Measurements from ENCODE around the gene F11R.
"Not testable (repeated sequence)": the region's sequence is repeated elsewhere in the genome, so short reads cannot be mapped to it uniquely, and the experiment has no call there.

The F11R gene

GRCh38 chr1:161009602-161010211, 11.2 kb downstream of the F11R start:
- ATAC-seq (no peak), DNase-seq (no peak)
- no peak overlapping the region for H3K4me3 Mint-ChIP-seq
- peaks cover 29% of the 10 kb centered on the region for H3K4me1 Mint-ChIP-seq
- H3K27ac Mint-ChIP-seq = no peak overlapping the region
- no peaks in the 10 kb centered on the region for H3K27me3 Mint-ChIP-seq
- no peaks in the 10 kb centered on the region for H3K36me3 Mint-ChIP-seq (ENCODE audit: low read depth)
- no peaks in the 10 kb centered on the region for H3K9me3 Mint-ChIP-seq

DNA sequence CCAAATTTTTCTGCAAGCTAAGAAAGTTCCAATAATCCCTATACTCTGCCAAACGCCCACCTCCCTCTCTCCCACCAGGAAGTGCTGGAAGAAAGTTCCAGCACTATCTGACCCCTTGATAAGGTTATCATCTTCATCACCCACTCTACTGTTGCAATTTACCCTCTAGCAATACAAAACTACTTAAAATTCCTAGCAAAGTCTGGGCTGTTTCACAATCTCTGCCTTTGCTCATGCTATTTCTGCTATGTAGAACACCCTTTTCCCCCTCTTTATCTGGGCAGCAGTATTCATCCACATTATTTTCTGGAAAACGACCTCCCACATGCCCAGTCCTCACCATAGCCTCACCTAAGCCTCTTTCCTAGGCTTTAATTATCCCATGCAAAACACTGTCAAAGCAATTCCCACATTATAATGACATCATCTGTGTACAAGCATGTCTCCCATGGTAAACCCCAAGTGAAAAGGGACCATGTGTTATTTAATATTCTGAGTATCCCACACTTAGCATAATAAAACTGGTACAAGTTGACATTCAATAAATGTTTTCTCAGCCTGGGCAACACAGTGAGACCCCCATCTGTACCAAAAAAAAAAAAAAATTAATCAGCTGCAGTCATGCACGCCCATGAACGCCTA, 12.0 kb downstream of the F11R start:
- H3K9me3 Mint-ChIP-seq = no peaks in the 10 kb centered on the region
- DNase-seq (no peak), ATAC-seq (no peak)
- no peak overlapping the region for H3K4me3 Mint-ChIP-seq
- H3K27me3 Mint-ChIP-seq = no peaks in the 10 kb centered on the region
- no peaks in the 10 kb centered on the region for H3K36me3 Mint-ChIP-seq (ENCODE audit: low read depth)
- H3K27ac Mint-ChIP-seq = no peak overlapping the region
- peaks cover 23% of the 10 kb centered on the region for H3K4me1 Mint-ChIP-seq

DNA sequence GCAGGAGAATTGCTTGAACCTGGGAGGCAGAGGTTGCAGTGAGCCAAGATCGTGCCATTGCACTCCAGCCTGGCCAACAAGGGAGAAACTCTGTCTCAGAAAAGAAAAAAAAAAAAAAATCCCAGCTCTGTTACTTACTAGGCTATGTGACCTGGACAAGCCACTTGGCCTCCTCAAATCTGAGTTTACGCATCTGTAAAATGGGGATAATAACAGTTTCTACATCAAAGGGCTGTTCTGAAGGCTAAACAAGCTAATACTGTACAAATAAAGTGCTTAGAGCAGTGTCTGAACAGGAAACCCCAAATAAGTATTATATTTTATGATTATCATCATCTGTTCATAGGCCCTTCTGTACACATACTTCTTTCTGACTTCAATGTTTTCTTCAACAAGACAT, 13.6 kb downstream of the F11R start:
- no peaks in the 10 kb centered on the region for H3K27me3 Mint-ChIP-seq
- ATAC-seq (no peak), DNase-seq (no peak)
- no peaks in the 10 kb centered on the region for H3K36me3 Mint-ChIP-seq (ENCODE audit: low read depth)
- peaks cover 10% of the 10 kb centered on the region for H3K4me1 Mint-ChIP-seq
- H3K27ac Mint-ChIP-seq = no peak overlapping the region
- H3K4me3 Mint-ChIP-seq = no peak overlapping the region
- no peaks in the 10 kb centered on the region for H3K9me3 Mint-ChIP-seq

GRCh38 chr1:161006563-161006962, 14.4 kb downstream of the F11R start:
- Mint-ChIP-seq H3K4me1 (peaks cover 8% of the 10 kb centered on the region), H3K36me3 (ENCODE audit: low read depth) (no peaks in the 10 kb centered on the region), H3K4me3 (no peak overlapping the region), H3K27ac (no peak overlapping the region), H3K27me3 (no peaks in the 10 kb centered on the region), H3K9me3 (no peaks in the 10 kb centered on the region)
- DNase-seq (no peak), ATAC-seq (no peak)

DNA sequence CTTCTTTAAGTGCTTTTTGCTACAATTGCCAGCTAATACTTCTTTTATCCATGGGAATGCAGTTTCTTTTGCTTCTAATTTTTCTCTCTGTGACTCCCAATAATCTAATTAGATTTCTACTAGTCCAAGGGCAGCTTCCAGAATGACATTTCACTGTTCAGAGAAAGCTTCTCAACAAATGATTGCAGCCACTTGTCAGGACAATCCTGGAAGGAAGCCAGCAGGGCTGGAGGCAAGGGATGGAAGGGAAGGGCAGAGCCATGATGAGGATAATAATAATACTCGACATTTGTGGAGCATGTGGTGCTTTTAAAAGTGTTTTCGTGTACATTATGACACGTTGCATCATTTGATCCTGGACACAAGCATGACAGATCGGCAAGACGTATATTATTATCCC, 19.4 kb downstream of the F11R start:
- Mint-ChIP-seq H3K4me3 (no peak overlapping the region), H3K27ac (no peak overlapping the region), H3K27me3 (no peaks in the 10 kb centered on the region), H3K9me3 (no peaks in the 10 kb centered on the region), H3K36me3 (ENCODE audit: low read depth) (peaks cover 5% of the 10 kb centered on the region), H3K4me1 (peaks cover 12% of the 10 kb centered on the region)
- DNase-seq (no peak), ATAC-seq (no peak)

DNA sequence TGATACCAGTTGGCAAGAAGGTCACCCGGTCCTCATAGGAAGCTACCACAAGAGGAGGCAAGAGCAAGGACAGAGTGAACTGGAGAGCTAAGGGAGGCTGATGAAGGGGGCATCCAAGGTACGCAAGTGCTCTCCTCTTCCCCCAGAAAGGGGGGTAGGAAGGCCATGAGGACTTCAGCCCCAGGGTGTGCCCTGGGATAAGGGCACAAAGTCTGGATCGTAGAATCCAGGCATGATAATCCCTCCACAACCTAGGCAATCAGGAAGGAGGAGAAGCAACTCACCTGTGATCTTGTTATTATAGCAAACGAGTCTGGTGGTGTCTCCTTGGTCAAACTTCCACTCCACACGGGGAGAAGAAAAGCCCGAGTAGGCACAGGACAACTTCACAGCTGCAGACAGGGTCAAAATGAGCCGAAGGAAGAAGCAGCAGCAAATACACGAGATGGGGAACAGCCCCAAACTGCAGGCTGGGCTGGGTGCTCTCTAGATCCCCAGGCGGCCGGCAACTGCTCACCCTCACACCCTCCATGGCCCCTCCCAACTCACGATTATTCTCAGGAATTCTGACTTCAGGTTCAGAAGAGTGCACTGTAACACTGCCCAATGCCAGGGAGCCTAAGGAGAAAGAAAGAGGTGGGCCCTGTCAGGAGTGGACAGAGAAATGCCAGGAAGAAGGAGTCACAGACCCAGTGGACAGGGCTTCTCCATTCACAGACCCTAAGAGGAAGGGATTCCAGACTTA, 20.0 kb downstream of the F11R start:
- Mint-ChIP-seq H3K27ac (no peak overlapping the region), H3K27me3 (no peaks in the 10 kb centered on the region), H3K36me3 (ENCODE audit: low read depth) (peaks cover 5% of the 10 kb centered on the region), H3K9me3 (no peaks in the 10 kb centered on the region), H3K4me1 (peaks cover 18% of the 10 kb centered on the region), H3K4me3 (no peak overlapping the region)
- no peak for DNase-seq
- no peak for ATAC-seq

- Mint-ChIP-seq H3K36me3 (ENCODE audit: low read depth) (peaks cover 5% of the 10 kb centered on the region), H3K9me3 (no peaks in the 10 kb centered on the region), H3K27me3 (no peaks in the 10 kb centered on the region), H3K4me3 (no peak overlapping the region), H3K27ac (no peak overlapping the region), H3K4me1 (peaks cover 32% of the 10 kb centered on the region)
- ATAC-seq (no peak), DNase-seq (no peak)
Observed at GRCh38 chr1:160999376-160999775, 21.6 kb downstream of the F11R start.

DNA sequence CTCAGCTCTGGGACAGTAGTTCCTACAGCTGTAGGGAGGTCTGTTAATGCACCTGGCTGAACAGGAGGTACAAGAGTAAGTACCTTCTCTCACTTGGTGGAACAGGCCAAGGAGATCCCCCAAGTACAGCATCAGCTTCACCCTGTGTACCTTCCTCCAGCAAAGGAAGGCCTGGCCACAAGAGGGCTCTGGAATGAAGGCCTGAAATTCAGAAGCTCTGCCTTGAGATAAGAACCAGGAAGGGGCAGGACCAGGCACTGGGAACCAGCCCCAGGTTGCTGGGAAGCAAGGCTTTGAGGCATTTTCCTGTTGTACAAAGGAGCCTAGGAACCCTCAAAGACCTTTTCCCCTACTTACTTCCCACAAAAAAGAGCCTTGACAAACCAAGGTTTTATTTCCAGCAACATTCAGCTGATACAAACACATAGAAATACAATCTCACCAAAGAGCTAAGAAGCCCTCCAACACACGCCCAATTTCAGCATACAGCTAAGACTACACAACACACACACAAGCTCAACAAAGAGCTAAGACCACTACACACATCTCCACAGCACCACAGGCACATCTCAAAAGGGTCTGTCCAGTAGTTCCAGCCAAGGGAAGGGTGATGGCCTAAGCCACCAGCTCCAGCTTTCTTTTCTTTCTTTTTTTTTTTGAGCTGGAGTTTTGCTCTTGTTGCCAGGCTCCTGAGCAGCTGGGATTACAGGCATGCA, 23.5 kb downstream of the F11R start:
- DNase-seq = peak; percentile 49
- no peaks in the 10 kb centered on the region for H3K27me3 Mint-ChIP-seq
- peak; percentile 58 for ATAC-seq
- peaks cover 5% of the 10 kb centered on the region for H3K36me3 Mint-ChIP-seq (ENCODE audit: low read depth)
- peak overlapping the region; percentile 31 for H3K27ac Mint-ChIP-seq
- H3K9me3 Mint-ChIP-seq = no peaks in the 10 kb centered on the region
- peaks cover 40% of the 10 kb centered on the region for H3K4me1 Mint-ChIP-seq
- H3K4me3 Mint-ChIP-seq = no peak overlapping the region

- peaks cover 40% of the 10 kb centered on the region for H3K4me1 Mint-ChIP-seq
- ATAC-seq = no peak
- no peaks in the 10 kb centered on the region for H3K9me3 Mint-ChIP-seq
- H3K4me3 Mint-ChIP-seq = peak overlapping the region; percentile 46
- H3K27ac Mint-ChIP-seq = peak overlapping the region; percentile 60
- H3K36me3 Mint-ChIP-seq (ENCODE audit: low read depth) = peaks cover 5% of the 10 kb centered on the region
- H3K27me3 Mint-ChIP-seq = no peaks in the 10 kb centered on the region
- DNase-seq = no peak
Observed at GRCh38 chr1:160996178-160996577, 24.8 kb downstream of the F11R start.

DNA sequence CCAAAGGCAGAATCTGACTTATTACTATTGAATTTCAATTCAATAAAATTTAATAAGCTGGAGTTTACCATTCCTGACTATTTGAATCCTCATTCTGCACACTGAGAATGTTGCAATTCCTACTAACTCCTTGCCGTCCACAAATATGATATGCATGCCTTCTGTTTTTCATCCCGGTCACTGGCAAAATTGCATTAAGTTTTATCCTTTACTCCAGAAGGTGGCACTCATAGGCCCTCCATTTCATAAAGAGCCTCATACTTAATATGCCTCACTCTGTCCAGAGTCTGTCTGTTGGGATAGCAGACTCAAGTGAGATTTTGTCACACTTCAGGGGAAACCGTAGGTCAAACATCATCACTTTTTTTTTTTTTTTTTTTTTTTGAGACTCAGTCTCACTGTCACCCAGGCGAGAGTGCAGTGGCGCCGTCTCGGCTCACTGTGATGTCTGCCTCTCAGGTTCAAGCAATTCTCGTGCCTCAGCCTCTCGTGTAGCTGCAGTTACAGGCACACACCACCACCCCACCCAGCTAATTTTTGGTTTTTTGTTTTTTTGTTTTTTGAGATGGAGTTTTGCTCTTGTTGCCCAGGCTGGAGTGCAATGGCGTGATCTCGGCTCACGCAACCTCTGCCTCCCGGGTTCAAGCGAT, 27.3 kb downstream of the F11R start:
- no peaks in the 10 kb centered on the region for H3K9me3 Mint-ChIP-seq
- no peak overlapping the region for H3K4me3 Mint-ChIP-seq
- H3K27me3 Mint-ChIP-seq = no peaks in the 10 kb centered on the region
- peaks cover 49% of the 10 kb centered on the region for H3K4me1 Mint-ChIP-seq
- ATAC-seq (peak; percentile 12), DNase-seq (no peak)
- no peaks in the 10 kb centered on the region for H3K36me3 Mint-ChIP-seq (ENCODE audit: low read depth)
- H3K27ac Mint-ChIP-seq = no peak overlapping the region

DNA sequence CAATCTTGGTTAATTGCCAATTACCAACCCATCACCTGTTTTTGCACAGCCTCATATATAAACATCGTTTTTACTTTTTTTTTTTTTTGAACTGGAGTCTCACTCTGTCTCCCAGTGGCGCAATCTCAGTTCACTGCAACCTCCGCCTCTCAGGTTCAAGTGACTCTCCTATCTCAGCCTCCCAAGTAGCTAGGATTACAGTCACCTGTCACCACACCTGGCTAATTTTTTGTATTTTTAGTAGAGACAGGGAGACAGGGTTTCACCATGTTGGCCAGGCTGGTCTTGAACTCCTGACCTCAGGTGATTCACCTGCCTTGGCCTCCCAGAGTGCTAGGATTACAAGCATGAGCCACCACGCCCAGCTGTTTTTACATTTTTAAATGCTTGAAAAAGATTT, 28.9 kb downstream of the F11R start:
- not testable (repeated sequence) for H3K27ac Mint-ChIP-seq; DNase-seq; H3K27me3 Mint-ChIP-seq; ATAC-seq; H3K9me3 Mint-ChIP-seq; H3K4me3 Mint-ChIP-seq; H3K36me3 Mint-ChIP-seq (ENCODE audit: low read depth)
- peaks cover 42% of the 10 kb centered on the region for H3K4me1 Mint-ChIP-seq

- Mint-ChIP-seq H3K4me1 (peaks cover 9% of the 10 kb centered on the region), H3K27me3 (peaks cover 7% of the 10 kb centered on the region), H3K36me3 (ENCODE audit: low read depth) (no peaks in the 10 kb centered on the region), H3K27ac (no peak overlapping the region), H3K9me3 (no peaks in the 10 kb centered on the region), H3K4me3 (no peak overlapping the region)
- ATAC-seq (no peak), DNase-seq (no peak)
Observed at GRCh38 chr1:160987359-160988050, 33.4 kb downstream of the F11R start.

DNA sequence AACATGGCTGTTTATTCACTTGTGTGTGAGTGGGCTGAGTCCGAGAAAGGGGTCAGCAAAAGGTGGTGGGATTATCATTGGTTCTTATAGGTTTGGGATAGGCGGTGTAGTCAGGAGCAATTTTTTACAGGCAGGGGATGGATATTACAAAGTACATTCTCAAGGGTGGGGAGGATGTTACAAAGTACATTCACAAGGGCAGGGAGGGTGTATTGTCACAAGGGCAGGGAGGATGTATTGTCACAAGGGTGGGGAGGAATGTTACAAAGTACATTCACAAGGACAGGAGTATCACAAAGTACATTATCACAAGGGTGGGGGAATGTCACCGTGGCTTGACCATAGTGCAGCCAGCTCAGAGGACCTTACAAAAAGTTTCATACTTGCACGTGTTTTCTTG, 35.2 kb downstream of the F11R start:
- no peak for ATAC-seq

More for the DNA sequence above, 35.2 kb downstream of the F11R start:
- no peak for DNase-seq
- Mint-ChIP-seq H3K27me3 (peaks cover 24% of the 10 kb centered on the region), H3K27ac (no peak overlapping the region), H3K4me1 (peaks cover 20% of the 10 kb centered on the region), H3K36me3 (ENCODE audit: low read depth) (no peaks in the 10 kb centered on the region), H3K4me3 (no peak overlapping the region), H3K9me3 (no peaks in the 10 kb centered on the region)

All from activated naive CD8-positive, alpha-beta T cell treated with anti-CD3 and anti-CD28 coated beads, Interleukin-2, amount 50 U/mL, for 24 hours (primary cell).